OCI-LY1 (cell line): ENCODE data around the gene CACNG7.

Experiments used
- H2AFZ ChIP-seq: fragments of 200-600 bp; sonication (generic), shearing (Covaris generic); 2 replicates; pipeline ENCODE4 v1.6.0; 2014; ENCODE audit warnings: antibody characterized with exemption, mild to moderate bottlenecking, low read length
- H3F3A ChIP-seq: fragments of 200-600 bp; sonication (generic), shearing (Covaris generic); 2 replicates; pipeline ENCODE4 v1.6.0; 2014; ENCODE audit warnings: mild to moderate bottlenecking, antibody characterized with exemption, low read length, moderate library complexity; ENCODE audit not compliant: insufficient read depth
- H3K27ac ChIP-seq: fragments of 200-600 bp; sonication (generic); 2 replicates; pipeline ENCODE4 v1.5.1; 2014; ENCODE audit warnings: low read length, mixed run types, mild to moderate bottlenecking, low read depth; ENCODE audit not compliant: poor library complexity, severe bottlenecking
- H3K27me3 ChIP-seq: fragments of 200-600 bp; sonication (generic); 2 replicates; pipeline ENCODE4 v1.6.0; 2014; ENCODE audit warnings: antibody characterized with exemption, mild to moderate bottlenecking, low read length, moderate library complexity; ENCODE audit not compliant: insufficient read depth
- H3K36me3 ChIP-seq: fragments of 200-600 bp; sonication (generic); 2 replicates; pipeline ENCODE4 v1.6.1; 2014; ENCODE audit warnings: mild to moderate bottlenecking, antibody characterized with exemption, low read length, moderate library complexity, mixed read lengths; ENCODE audit not compliant: insufficient read depth
- H3K4me1 ChIP-seq: fragments of 200-600 bp; sonication (generic); 2 replicates; pipeline ENCODE4 v1.5.1; 2014; ENCODE audit warnings: mild to moderate bottlenecking, low read length, moderate library complexity; ENCODE audit not compliant: insufficient read depth, severe bottlenecking
- H3K4me2 ChIP-seq: fragments of 200-600 bp; sonication (generic), shearing (Covaris generic); 2 replicates; pipeline ENCODE4 v1.6.1; 2014; ENCODE audit warnings: low read length
- H3K4me3 ChIP-seq: fragments of 200-600 bp; sonication (generic); 2 replicates; pipeline ENCODE4 v1.5.1; 2014; ENCODE audit warnings: low read length, low read depth, mild to moderate bottlenecking, mixed read lengths; ENCODE audit not compliant: poor library complexity, severe bottlenecking
- H3K79me2 ChIP-seq: fragments of 200-600 bp; shearing (Covaris generic); 2 replicates; pipeline ENCODE4 v1.6.1; 2016; ENCODE audit warnings: mixed run types, low read length, mixed read lengths; ENCODE audit not compliant: insufficient read depth
- H3K9ac ChIP-seq: fragments of 200-600 bp; sonication (generic), shearing (Covaris generic); 2 replicates; pipeline ENCODE4 v1.6.1; 2014; ENCODE audit warnings: mild to moderate bottlenecking, low read length, mixed read lengths
- H3K9me2 ChIP-seq: fragments of 200-600 bp; sonication (generic), shearing (Covaris generic); 2 replicates; pipeline ENCODE4 v1.6.1; 2014; ENCODE audit warnings: low read depth, mild to moderate bottlenecking, low read length, mixed read lengths
- H3K9me3 ChIP-seq: fragments of 200-600 bp; shearing (Covaris generic); 2 replicates; pipeline ENCODE4 v1.6.1; 2014; ENCODE audit warnings: low read length, mixed read lengths
- H4K20me1 ChIP-seq: fragments of 200-600 bp; sonication (generic), shearing (Covaris generic); 2 replicates; pipeline ENCODE4 v1.6.0; 2016; ENCODE audit warnings: mild to moderate bottlenecking, low read length; ENCODE audit not compliant: insufficient read depth
- CTCF ChIP-seq: fragments of 200-600 bp; sonication (generic), shearing (Covaris generic); IDR thresholded peaks from 2 replicates; pipeline ENCODE4 v1.5.1; 2017; ENCODE audit warnings: mild to moderate bottlenecking, antibody characterized with exemption, low read length, moderate library complexity, mixed read lengths
- EZH2 ChIP-seq: fragments of 200-600 bp; sonication (generic), shearing (Covaris generic); IDR thresholded peaks from 2 replicates; pipeline ENCODE4 v1.8.0; 2017; ENCODE audit warnings: borderline replicate concordance, mixed run types, mild to moderate bottlenecking, antibody characterized with exemption, low read length, moderate library complexity, mixed read lengths

The CACNG7 gene

GRCh38 chr19:53992815-53993214 is 83.7 kb downstream of the CACNG7 start:
- Histone ChIP-seq H3K36me3 (no peaks in the 10 kb centered on the region), H4K20me1 (no peaks in the 10 kb centered on the region), H3K4me3 (no peak overlapping the region), H3K4me2 (no peak overlapping the region), H2AFZ (no peak overlapping the region), H3K27me3 (no peaks in the 10 kb centered on the region; the same call in 1 of the 2 replicates), H3K79me2 (no peaks in the 10 kb centered on the region), H3K27ac (no peak overlapping the region), H3F3A (no peaks in the 10 kb centered on the region), H3K9me3 (no peaks in the 10 kb centered on the region), H3K4me1 (no peaks in the 10 kb centered on the region), H3K9me2 (no peaks in the 10 kb centered on the region), H3K9ac (no peak overlapping the region)
- TF ChIP-seq EZH2 (no peak), CTCF (no peak)

GRCh38 chr19:53993448-53993847 is 84.4 kb downstream of the CACNG7 start:
- H3K27me3 ChIP-seq = no peaks in the 10 kb centered on the region; the same call in 1 of the 2 replicates
- H3K4me1 ChIP-seq = no peaks in the 10 kb centered on the region
- H3K36me3 ChIP-seq = no peaks in the 10 kb centered on the region
- no peak for TF ChIP-seq EZH2
- no peak for TF ChIP-seq CTCF
- H3K4me2 ChIP-seq = no peak overlapping the region
- no peak overlapping the region for H3K4me3 ChIP-seq
- H3K9ac ChIP-seq = no peak overlapping the region
- H3K9me3 ChIP-seq = no peaks in the 10 kb centered on the region
- no peak overlapping the region for H3K27ac ChIP-seq
- no peaks in the 10 kb centered on the region for H3K9me2 ChIP-seq
- H4K20me1 ChIP-seq = no peaks in the 10 kb centered on the region
- no peak overlapping the region for H2AFZ ChIP-seq
- no peaks in the 10 kb centered on the region for H3K79me2 ChIP-seq
- no peaks in the 10 kb centered on the region for H3F3A ChIP-seq
